HepG2 (cell line): Measurements from ENCODE around the gene THUMPD1. TPM values are rescaled to one million over a fixed set of nuclear protein-coding genes. Genes with fewer than 3 reads are reported as not detected.

Experiments
- CENPBD1 ChIP-seq: sonication (generic); formaldehyde crosslinking; IDR thresholded peaks from 2 replicates; pipeline ENCODE4 v1.8.0; 2022; ENCODE audit warnings: missing genetic modification reagents, low read depth, mild to moderate bottlenecking, borderline replicate concordance
- CSRNP2 ChIP-seq: sonication (generic); formaldehyde crosslinking; conservative IDR thresholded peaks from 2 replicates; pipeline ENCODE4 v1.8.0; 2022; ENCODE audit warnings: low read depth, missing genetic modification reagents
- HMGXB3 ChIP-seq: sonication (generic); formaldehyde crosslinking; IDR thresholded peaks from 2 replicates; pipeline ENCODE4 v1.4.0; 2020; ENCODE audit warnings: missing genetic modification reagents, borderline replicate concordance
- HNF4A ChIP-seq: sonication (generic); formaldehyde crosslinking; IDR thresholded peaks from 2 replicates; pipeline ENCODE4 v1.4.0; 2020; ENCODE audit warnings: missing genetic modification reagents
- KAT7 ChIP-seq: IDR thresholded peaks from 2 replicates; pipeline ENCODE4 v1.6.1; 2018; ENCODE audit warnings: borderline replicate concordance, missing compliant biosample characterization
- MAFG ChIP-seq: sonication (generic); formaldehyde crosslinking; IDR thresholded peaks from 2 replicates; pipeline ENCODE4 v1.5.1; 2020; ENCODE audit warnings: mild to moderate bottlenecking, missing genetic modification reagents
- MBNL3 ChIP-seq: fragments of 250-450 bp; sonication (Bioruptor Pico); conservative IDR thresholded peaks from 2 replicates; pipeline ENCODE4 v1.8.0; 2022; ENCODE audit warnings: mild to moderate bottlenecking, inconsistent platforms
- NBN ChIP-seq: fragments of 450-650 bp; conservative IDR thresholded peaks from 2 replicates; pipeline ENCODE4 v1.6.1; 2017
- PHF21A ChIP-seq: sonication (generic); formaldehyde crosslinking; IDR thresholded peaks from 2 replicates; pipeline ENCODE4 v1.5.0; 2020; ENCODE audit warnings: mild to moderate bottlenecking, missing genetic modification reagents
- PHF8 ChIP-seq: sonication (generic); formaldehyde crosslinking; IDR thresholded peaks from 2 replicates; pipeline ENCODE4 v1.5.0; 2020; ENCODE audit warnings: missing genetic modification reagents
- RAD51 ChIP-seq: fragments of 450-650 bp; IDR thresholded peaks from 2 replicates; pipeline ENCODE4 v1.6.1; 2016; ENCODE audit warnings: borderline replicate concordance
- ZNF276 ChIP-seq: sonication (generic); formaldehyde crosslinking; IDR thresholded peaks from 2 replicates; pipeline ENCODE4 v1.4.0; 2020; ENCODE audit warnings: mild to moderate bottlenecking, low read depth, missing genetic modification reagents
- ZNF563 ChIP-seq: sonication (generic); formaldehyde crosslinking; IDR thresholded peaks from 2 replicates; pipeline ENCODE4 v1.8.0; 2022; ENCODE audit warnings: mild to moderate bottlenecking, moderate library complexity, missing genetic modification reagents
- ZNF710 ChIP-seq: sonication (generic); formaldehyde crosslinking; IDR thresholded peaks from 2 replicates; pipeline ENCODE4 v1.5.0; 2020; ENCODE audit warnings: mild to moderate bottlenecking, missing genetic modification reagents, borderline replicate concordance
- polyA plus RNA-seq, 8 experiments: library from polyadenylated mRNA; depleted of rRNA in 3 of 8; stranded (reverse) in 7 of 8; unstranded in 1 of 8; fragments of >200 nt; fragmentation: Illumina TruSeq in 4 of 8; extraction: Trizol in 4 of 8; gene quantifications; 2 replicates each; pipeline versions ENCODE4 v1.2.1 to v1.2.3, GENCODE V29; 2011 to 2016; ENCODE audit warnings: low read depth in 4 of 8, missing spikeins in 1 of 8, mixed read lengths in 1 of 8; ENCODE audit not compliant: insufficient read depth in 1 of 8
- total RNA-seq, 5 experiments: library from RNA; depleted of rRNA; stranded (reverse); fragments of >200 nt; fragmentation: Illumina TruSeq; extraction: Trizol; gene quantifications; 2 replicates each; pipeline ENCODE4 v1.2.3, GENCODE V29; 2016; ENCODE audit warnings: low read depth in 1 of 5
- TF ChIP-seq, protein P1 (sequence below): sonication (generic); formaldehyde crosslinking; IDR thresholded peaks from 2 replicates; pipeline ENCODE4 v1.4.0; 2020; ENCODE audit warnings: mild to moderate bottlenecking, missing genetic modification reagents

THUMPD1 gene
- total and polyA plus RNA-seq, 2 of the 13 experiments (the other 11 are each of a cell fraction or from before 2014, with no cell fraction given) = 22.7 to 69.1 TPM

DNA sequence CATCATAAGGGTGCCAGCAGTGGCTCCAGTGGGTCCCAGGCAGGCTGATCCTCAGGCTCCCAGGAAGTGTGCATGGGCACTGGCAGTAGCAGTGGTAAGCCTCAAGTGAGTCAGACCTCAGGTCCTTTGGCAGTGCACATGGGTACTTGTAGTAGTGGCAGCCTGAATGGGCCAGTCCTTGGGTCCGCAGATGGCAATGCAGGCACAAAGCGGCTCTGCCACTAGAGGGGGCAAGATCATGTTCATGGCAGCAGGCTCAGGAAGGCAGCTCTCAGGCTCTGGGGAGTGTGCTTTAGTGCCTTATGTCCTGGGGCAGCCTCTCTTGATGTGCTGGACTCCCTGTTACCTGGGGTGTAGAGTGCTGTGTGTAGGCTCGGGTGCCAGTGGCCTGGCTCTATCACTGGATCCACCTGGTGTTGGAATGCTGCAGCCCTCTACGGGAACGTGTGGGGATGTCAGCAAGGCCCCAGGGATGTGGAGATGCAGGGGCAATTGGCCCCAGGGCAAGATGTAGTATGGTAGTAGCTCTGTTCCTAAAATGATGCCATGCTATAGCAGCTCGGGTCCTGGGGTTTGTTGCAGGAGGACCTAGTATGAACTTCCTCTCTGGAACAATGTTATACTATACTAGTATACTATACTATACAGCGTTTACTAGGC, 33.2 kb upstream of the THUMPD1 start (continued):
- TF ChIP-seq CENPBD1 (no peak), HNF4A (CRISPR knock-in tag) (no peak), RAD51 (no peak), CSRNP2 (CRISPR knock-in tag) (no peak), KAT7 (CRISPR knock-in tag) (no peak), ZNF710 (no peak), MBNL3 (CRISPR knock-in tag) (no peak), ZNF563 (CRISPR knock-in tag) (no peak), ZNF276 (CRISPR knock-in tag) (no peak), PHF8 (CRISPR knock-in tag) (no peak), HMGXB3 (CRISPR knock-in tag) (no peak), PHF21A (no peak), MAFG (CRISPR knock-in tag) (no peak), NBN (no peak)
- TF ChIP-seq, protein P1, sequence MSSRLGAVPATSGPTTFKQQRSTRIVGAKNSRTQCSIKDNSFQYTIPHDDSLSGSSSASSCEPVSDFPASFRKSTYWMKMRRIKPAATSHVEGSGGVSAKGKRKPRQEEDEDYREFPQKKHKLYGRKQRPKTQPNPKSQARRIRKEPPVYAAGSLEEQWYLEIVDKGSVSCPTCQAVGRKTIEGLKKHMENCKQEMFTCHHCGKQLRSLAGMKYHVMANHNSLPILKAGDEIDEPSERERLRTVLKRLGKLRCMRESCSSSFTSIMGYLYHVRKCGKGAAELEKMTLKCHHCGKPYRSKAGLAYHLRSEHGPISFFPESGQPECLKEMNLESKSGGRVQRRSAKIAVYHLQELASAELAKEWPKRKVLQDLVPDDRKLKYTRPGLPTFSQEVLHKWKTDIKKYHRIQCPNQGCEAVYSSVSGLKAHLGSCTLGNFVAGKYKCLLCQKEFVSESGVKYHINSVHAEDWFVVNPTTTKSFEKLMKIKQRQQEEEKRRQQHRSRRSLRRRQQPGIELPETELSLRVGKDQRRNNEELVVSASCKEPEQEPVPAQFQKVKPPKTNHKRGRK (CRISPR knock-in tag) = no peak
